Testis (tissue), 2 donors: ENCODE results near the gene FXYD3.

Source experiments
- POLR2A ChIP-seq: fragments of 450-650 bp; IDR thresholded peaks from one replicate; pipeline ENCODE4 v1.6.1; 2017; ENCODE audit warnings: antibody characterized with exemption, mild to moderate bottlenecking, moderate library complexity
- TF ChIP-seq, protein P1 (sequence below), 3 experiments: fragments of 450-650 bp in 2 of 3; fragments of 200-600 bp in 1 of 3; sonication (generic) in 1 of 3; IDR thresholded peaks; one replicate each; pipeline ENCODE4 v1.5.1; 2016 to 2019; ENCODE audit warnings: antibody characterized with exemption in 3 of 3, mild to moderate bottlenecking in 2 of 3, moderate library complexity in 1 of 3

GRCh38 chr19:35099155-35099896, 16.3 kb upstream of the FXYD3 start:
- no peak for TF ChIP-seq POLR2A
- TF ChIP-seq, protein P1, sequence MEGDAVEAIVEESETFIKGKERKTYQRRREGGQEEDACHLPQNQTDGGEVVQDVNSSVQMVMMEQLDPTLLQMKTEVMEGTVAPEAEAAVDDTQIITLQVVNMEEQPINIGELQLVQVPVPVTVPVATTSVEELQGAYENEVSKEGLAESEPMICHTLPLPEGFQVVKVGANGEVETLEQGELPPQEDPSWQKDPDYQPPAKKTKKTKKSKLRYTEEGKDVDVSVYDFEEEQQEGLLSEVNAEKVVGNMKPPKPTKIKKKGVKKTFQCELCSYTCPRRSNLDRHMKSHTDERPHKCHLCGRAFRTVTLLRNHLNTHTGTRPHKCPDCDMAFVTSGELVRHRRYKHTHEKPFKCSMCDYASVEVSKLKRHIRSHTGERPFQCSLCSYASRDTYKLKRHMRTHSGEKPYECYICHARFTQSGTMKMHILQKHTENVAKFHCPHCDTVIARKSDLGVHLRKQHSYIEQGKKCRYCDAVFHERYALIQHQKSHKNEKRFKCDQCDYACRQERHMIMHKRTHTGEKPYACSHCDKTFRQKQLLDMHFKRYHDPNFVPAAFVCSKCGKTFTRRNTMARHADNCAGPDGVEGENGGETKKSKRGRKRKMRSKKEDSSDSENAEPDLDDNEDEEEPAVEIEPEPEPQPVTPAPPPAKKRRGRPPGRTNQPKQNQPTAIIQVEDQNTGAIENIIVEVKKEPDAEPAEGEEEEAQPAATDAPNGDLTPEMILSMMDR (IDR thresholded peaks at IDR 0.05) = no peak
